ENCODE measurements around the gene BMP5.

BMP5 gene

DNA sequence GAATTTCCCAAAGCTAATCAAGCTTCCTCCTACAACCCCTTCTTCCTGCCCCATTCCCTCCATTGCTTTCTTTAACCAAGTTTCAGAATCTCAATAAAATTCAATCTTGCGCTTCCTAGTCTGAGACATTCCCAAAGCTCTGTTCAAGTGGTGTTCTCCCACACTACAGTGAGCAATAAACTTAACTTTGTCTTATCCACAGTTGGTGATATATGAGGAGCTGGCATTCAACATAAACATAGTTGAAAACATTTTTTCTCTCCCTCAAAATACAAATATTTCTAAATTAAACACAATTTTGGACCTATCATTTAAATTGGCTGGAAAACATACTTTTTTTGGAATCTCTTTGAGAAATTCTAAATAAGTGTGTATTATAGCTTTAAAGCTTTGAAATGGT lies 166.7 kb downstream of the BMP5 start:
- DNase-seq (ENCODE audit: low read depth): no peak

DNA sequence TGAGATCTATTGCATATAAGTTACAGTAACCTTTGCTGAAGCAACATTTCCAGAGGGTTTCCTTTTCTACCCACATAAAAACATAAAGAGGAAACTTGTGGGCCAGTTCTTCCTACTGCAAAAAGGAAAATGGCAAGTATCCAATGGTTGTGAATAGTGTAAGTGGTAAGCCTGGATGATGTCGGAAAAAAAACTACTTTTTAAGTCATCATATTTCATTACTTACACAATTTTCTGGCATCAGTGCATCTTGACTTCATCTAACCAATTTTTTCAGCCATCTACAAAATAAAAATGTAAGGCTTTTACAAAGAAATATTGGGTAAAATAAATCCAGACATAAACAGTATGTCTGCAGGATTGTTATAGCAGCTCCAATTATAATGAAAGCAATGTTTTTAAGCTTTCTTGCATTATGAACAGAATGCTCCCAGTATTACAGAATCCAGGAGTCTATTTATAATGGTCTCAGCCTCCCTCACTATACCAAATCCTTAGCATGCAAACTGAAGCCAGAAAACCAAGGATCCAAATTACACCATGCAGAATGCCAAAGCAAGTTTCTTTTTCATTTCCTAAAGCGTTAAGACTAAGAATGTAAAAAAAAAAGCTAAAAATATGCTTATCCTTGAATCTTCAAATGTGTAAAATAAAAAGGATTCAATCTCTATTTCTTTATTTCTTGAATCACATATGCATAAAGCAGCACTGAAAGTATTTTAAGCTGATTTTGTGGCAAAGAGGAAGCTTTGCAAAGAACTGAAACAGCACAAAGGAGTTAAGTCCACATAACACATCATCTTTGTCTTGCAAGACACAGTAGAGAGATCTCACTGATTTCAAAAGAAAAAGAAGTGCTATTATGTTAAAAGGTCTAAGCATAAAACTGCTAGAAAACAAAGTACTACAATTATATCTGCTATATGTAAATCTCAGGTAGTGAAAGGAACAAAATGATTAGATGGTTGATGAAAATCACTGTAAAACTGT lies 169.6 kb downstream of the BMP5 start:
- DNase-seq (ENCODE audit: low read depth): no peak

DNA sequence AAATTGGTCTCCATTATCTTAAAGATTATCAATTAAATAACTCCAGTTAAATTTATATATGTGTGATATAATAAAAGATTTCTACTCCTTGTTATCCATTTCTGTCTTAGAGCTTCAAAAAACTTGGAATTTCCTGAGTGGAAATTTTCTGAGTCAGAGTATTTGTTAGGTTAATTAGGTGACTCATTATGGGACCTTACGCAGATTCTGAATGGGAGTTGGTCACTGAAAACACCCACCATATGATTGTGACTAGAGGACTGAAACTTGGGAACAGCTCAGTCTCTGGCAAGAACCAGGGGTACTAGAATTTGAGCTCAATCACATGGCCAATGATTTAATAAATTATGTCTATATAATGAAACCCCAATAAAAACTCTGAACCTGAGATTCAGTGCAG lies 171.0 kb downstream of the BMP5 start:
- DNase-seq (ENCODE audit: low read depth): no peak
